Endothelial cell of umbilical vein (primary cell): ENCODE data around the gene LOXL3. TPM values are rescaled to one million over a fixed set of nuclear protein-coding genes. Genes with fewer than 3 reads are reported as not detected.
A peak's percentile ranks its signal among the peaks of the same experiment; 100 is the strongest.

ENCODE experiments used
- BruUV-seq: library from RNA; stranded (reverse); fragments of 400-500 nt; replicated peaks from 2 replicates; lab custom pipeline; 2021; lab: Mats Ljungman, UMichigan
- CTCF ChIA-PET: fragments of 300-600, 350-600 bp; sonication (Branson Sonifier 250); formaldehyde crosslinking; loops from one replicate; lab custom pipeline; 2021; ENCODE audit warnings: antibody characterized with exemption, inconsistent platforms; lab: Charles Lee
- POLR2A ChIA-PET: fragments of 300-600, 350-600 bp; sonication (Branson Sonifier 250); formaldehyde crosslinking; loops from one replicate; lab custom pipeline; 2021; ENCODE audit warnings: antibody characterized with exemption, inconsistent platforms; lab: Charles Lee
- DNase-seq: peaks from one replicate; pipeline ENCODE4 v3.0.0-alpha.2; 2011; ENCODE audit warnings: low read depth, low spot score
- FAIRE-seq: peaks from 2 replicates; lab custom pipeline; 2011; peaks lifted over from hg19 to GRCh38; lab: Jason Lieb, UNC
- H2AFZ ChIP-seq: 2 replicates; pipeline ENCODE4 v1.6.0; 2012; ENCODE audit warnings: low read depth, low read length, control low read depth, inconsistent platforms
- H3K27ac ChIP-seq: 2 replicates; pipeline ENCODE4 v1.5.1; 2011; ENCODE audit warnings: low read depth, mild to moderate bottlenecking, control low read depth, low read length, moderate library complexity; ENCODE audit not compliant: insufficient read depth
- H3K27me3 ChIP-seq, 2 experiments: 2 replicates each; pipeline versions ENCODE4 v1.6.0 to v1.6.1; 2011; ENCODE audit warnings: low read length in 2 of 2, mixed read lengths in 1 of 2; ENCODE audit not compliant: control insufficient read depth in 2 of 2, insufficient read depth in 2 of 2
- H3K36me3 ChIP-seq, 2 experiments: 2 replicates in 1 of 2; 3 replicates in 1 of 2; pipeline ENCODE4 v1.5.1; 2011; ENCODE audit warnings: low read length in 2 of 2, mild to moderate bottlenecking in 1 of 2, moderate library complexity in 1 of 2; ENCODE audit not compliant: control insufficient read depth in 2 of 2, insufficient read depth in 2 of 2; ENCODE audit errors: extremely low read depth in 1 of 2
- H3K4me1 ChIP-seq: 3 replicates; pipeline ENCODE4 v1.5.1; 2011; ENCODE audit warnings: mild to moderate bottlenecking, low read length; ENCODE audit not compliant: control insufficient read depth, insufficient read depth; ENCODE audit errors: extremely low read depth
- H3K4me2 ChIP-seq: 2 replicates; pipeline ENCODE4 v1.6.1; 2011; ENCODE audit warnings: low read length, control low read depth, mixed read lengths; ENCODE audit not compliant: insufficient read depth
- H3K4me3 ChIP-seq, 3 experiments: fragments of 200-600 bp in 1 of 3; sonication (generic), shearing (Covaris generic) in 1 of 3; replicated peaks in 1 of 3; 2 replicates each; pipeline ENCODE4 v1.5.1; 2011 to 2016; ENCODE audit warnings: control low read depth in 3 of 3, low read length in 3 of 3, mild to moderate bottlenecking in 2 of 3, inconsistent platforms in 1 of 3, low read depth in 1 of 3, moderate library complexity in 1 of 3; ENCODE audit not compliant: insufficient read depth in 1 of 3
- H3K79me2 ChIP-seq: 2 replicates; pipeline ENCODE4 v1.6.0; 2012; ENCODE audit warnings: low read length, inconsistent platforms; ENCODE audit not compliant: control insufficient read depth, insufficient read depth
- H3K9ac ChIP-seq: replicated peaks from 2 replicates; pipeline ENCODE3; 2011; ENCODE audit warnings: low read length, control low read depth; ENCODE audit not compliant: insufficient read depth; ENCODE audit errors: extremely low read depth
- H3K9me1 ChIP-seq: replicated peaks from 3 replicates; pipeline ENCODE4 v1.6.0; 2011; ENCODE audit warnings: mild to moderate bottlenecking, low read length; ENCODE audit not compliant: control insufficient read depth, insufficient read depth; ENCODE audit errors: extremely low read depth
- H3K9me3 ChIP-seq: replicated peaks from 2 replicates; pipeline ENCODE4 v1.5.1; 2012; ENCODE audit warnings: low read length, inconsistent platforms; ENCODE audit not compliant: control insufficient read depth, insufficient read depth
- H4K20me1 ChIP-seq: replicated peaks from 2 replicates; pipeline ENCODE3; 2011; ENCODE audit warnings: mild to moderate bottlenecking, low read length; ENCODE audit not compliant: control insufficient read depth, insufficient read depth; ENCODE audit errors: extremely low read depth
- EZH2 ChIP-seq: IDR thresholded peaks from 2 replicates; pipeline ENCODE4 v1.6.1; 2012; ENCODE audit warnings: borderline replicate concordance, low read depth, mild to moderate bottlenecking, moderate library complexity, low read length, inconsistent platforms; ENCODE audit not compliant: severe bottlenecking
- GATA2 ChIP-seq: IDR thresholded peaks from 2 replicates; pipeline ENCODE4 v1.7.0; 2011; ENCODE audit warnings: low read depth, mild to moderate bottlenecking, moderate library complexity, mixed read lengths, low read length; ENCODE audit not compliant: insufficient read length, insufficient read depth
- POLR2A ChIP-seq: IDR thresholded peaks from 2 replicates; pipeline ENCODE4 v1.6.1; 2012; ENCODE audit warnings: low read depth, mild to moderate bottlenecking, control low read depth, low read length
- POLR2AphosphoS5 ChIP-seq: IDR thresholded peaks from 2 replicates; pipeline ENCODE4 v1.6.1; 2012; ENCODE audit warnings: low read depth, mild to moderate bottlenecking, control low read depth, low read length, moderate library complexity; ENCODE audit not compliant: insufficient read depth
- dilution Hi-C: fragments of 300-500 bp; cut with MboI; formaldehyde crosslinking; loops from one replicate; pipeline ENCODE4 v1.15.0; 2019; ENCODE audit warnings: low sequenced_read_pairs; ENCODE audit not compliant: extremely low pct_ligation_motif_present
- intact Hi-C: fragments of 100-400 bp; cut with micrococcal nuclease; formaldehyde crosslinking; loops from one replicate; pipeline ENCODE4 v1.10.0; 2022
- polyA plus RNA-seq, 4 experiments: library from polyadenylated mRNA; depleted of rRNA in 3 of 4; stranded (reverse) in 3 of 4; unstranded in 1 of 4; fragments of >200 nt; gene quantifications; 2 replicates each; pipeline versions ENCODE4 v1.2.1 to v1.2.3, GENCODE V29; 2011 to 2012; ENCODE audit warnings: missing spikeins in 1 of 4
- total RNA-seq: library from RNA; stranded (reverse); gene quantifications from 2 replicates; pipeline ENCODE4 v1.2.3, GENCODE V29; 2021

LOXL3 gene
- total and polyA plus RNA-seq, 2 donors (not counting 3 experiments of a cell fraction or from before 2014, with no cell fraction given) = 0.95 to 1.3 TPM

GRCh38 chr2:74548900-74549826 is 4.6 kb downstream of the LOXL3 start:
- Histone ChIP-seq H3K4me2 (peak overlapping the region; percentile 82), H3K9ac (peak overlapping the region; percentile 55), H3K27ac (no peak overlapping the region), H3K36me3 (no peaks in the 10 kb centered on the region), H2AFZ (peak overlapping the region; percentile 94), H3K4me1 (peaks cover 14% of the 10 kb centered on the region), H3K4me3 (peak overlapping the region; percentile 42 to 84 (median 66)), H3K9me3 (no peaks in the 10 kb centered on the region), H3K9me1 (no peaks in the 10 kb centered on the region), H3K27me3 (peaks cover 12 to 24% of the 10 kb centered on the region in 2 experiments), H3K79me2 (no peaks in the 10 kb centered on the region), H4K20me1 (no peaks in the 10 kb centered on the region)
- dilution Hi-C loops = no loop called here
- TF ChIP-seq EZH2 = peak; percentile 23
- TF ChIP-seq POLR2A = peak; percentile 62
- TF ChIP-seq POLR2AphosphoS5 = no peak
- no peak for TF ChIP-seq GATA2
- ChIA-PET CTCF (no interaction called here), POLR2A (no interaction called here)
- DNase-seq (peak; percentile 32), FAIRE-seq (peak; percentile 72)
- BruUV-seq = TSS peak; percentile 72
- intact Hi-C loops = loop anchor here (1.0 kb wide), 2 partner anchors 20 to 67 kb away; partner anchors contain the start of genes AUP1, CCDC142 and HTRA2

GRCh38 chr2:74548285-74548899 is 5.3 kb downstream of the LOXL3 start:
- Histone ChIP-seq H3K27me3 (peaks cover 12 to 24% of the 10 kb centered on the region in 2 experiments), H3K9me1 (no peaks in the 10 kb centered on the region), H3K27ac (no peak overlapping the region), H3K79me2 (no peaks in the 10 kb centered on the region), H2AFZ (peak overlapping the region; percentile 94), H3K4me3 (peak overlapping the region; percentile 42 to 84 (median 66)), H3K4me2 (peak overlapping the region; percentile 82), H3K4me1 (peaks cover 14% of the 10 kb centered on the region), H3K36me3 (no peaks in the 10 kb centered on the region), H3K9ac (peak overlapping the region; percentile 55), H4K20me1 (no peaks in the 10 kb centered on the region), H3K9me3 (no peaks in the 10 kb centered on the region)
- dilution Hi-C loops = no loop called here
- DNase-seq = no peak
- CTCF ChIA-PET = interaction anchor here (0.9 kb wide), 1 partner anchor 16 kb away, joined by 3 read pairs; no protein-coding TSS in a partner anchor
- TF ChIP-seq EZH2 = peak; percentile 53
- TF ChIP-seq POLR2AphosphoS5 = no peak
- intact Hi-C loops = loop anchor here (1.0 kb wide), 1 partner anchor 19 kb away; the partner anchor contains the start of genes AUP1 and HTRA2
- no peak for FAIRE-seq
- POLR2A ChIA-PET = no interaction called here
- no TSS peak for BruUV-seq
